Measurements from ENCODE around the gene SAG.

The SAG gene

GRCh38 chr2:233289648-233290047 lies 18.0 kb upstream of the SAG start:
- DNase-seq = peak in 1 of 2 experiments; percentile 44

- peak in 1 of 2 experiments; percentile 69 for DNase-seq
Measured at GRCh38 chr2:233290051-233290845, 17.4 kb upstream of the SAG start.

- DNase-seq = no peak
Measured at GRCh38 chr2:233295891-233296290, 11.7 kb upstream of the SAG start.

GRCh38 chr2:233297076-233297475 lies 10.5 kb upstream of the SAG start:
- DNase-seq = no peak

GRCh38 chr2:233300401-233300800 lies 7.2 kb upstream of the SAG start:
- DNase-seq = no peak

- no peak for DNase-seq
Measured at GRCh38 chr2:233301248-233301647, 6.4 kb upstream of the SAG start.

- DNase-seq = no peak
Measured at GRCh38 chr2:233301811-233302210, 5.8 kb upstream of the SAG start.

GRCh38 chr2:233303252-233303651 lies 4.4 kb upstream of the SAG start:
- DNase-seq = no peak

- no peak for DNase-seq
Measured at GRCh38 chr2:233311241-233311926, 3.8 kb downstream of the SAG start.

- no peak for DNase-seq
Measured at GRCh38 chr2:233312874-233313273, 5.3 kb downstream of the SAG start.

GRCh38 chr2:233314180-233314925 lies 6.7 kb downstream of the SAG start:
- no peak for DNase-seq

GRCh38 chr2:233317196-233317943 lies 9.8 kb downstream of the SAG start:
- no peak for DNase-seq

- DNase-seq = no peak
Measured at GRCh38 chr2:233319256-233319655, 11.6 kb downstream of the SAG start.

GRCh38 chr2:233320470-233320869 lies 12.9 kb downstream of the SAG start:
- DNase-seq = no peak

- DNase-seq = no peak
Measured at GRCh38 chr2:233321166-233321565, 13.6 kb downstream of the SAG start.

GRCh38 chr2:233323851-233324250 lies 16.2 kb downstream of the SAG start:
- no peak for DNase-seq

GRCh38 chr2:233325256-233325655 lies 17.6 kb downstream of the SAG start:
- DNase-seq = no peak

- DNase-seq = no peak
Measured at GRCh38 chr2:233325814-233326213, 18.2 kb downstream of the SAG start.

- no peak for DNase-seq
Measured at GRCh38 chr2:233326500-233326899, 18.9 kb downstream of the SAG start.

- no peak for DNase-seq
Measured at GRCh38 chr2:233328922-233329321, 21.3 kb downstream of the SAG start.

GRCh38 chr2:233329489-233330135 lies 22.0 kb downstream of the SAG start:
- DNase-seq = peak; percentile 78 to 95

GRCh38 chr2:233331536-233331935 lies 23.9 kb downstream of the SAG start:
- no peak for DNase-seq
